MG63 (cell line): Measurements from ENCODE around the gene MYO5C. TPM values are rescaled to one million over a fixed set of nuclear protein-coding genes. Genes with fewer than 3 reads are reported as not detected.

Experiments used
- DNase-seq: peaks from one replicate; pipeline ENCODE4 v3.0.0-alpha.2; 2020
- H3K27me3 ChIP-seq: fragments of 250-450 bp; sonication (Bioruptor Pico); 2 replicates; pipeline ENCODE4 v1.5.1; 2020; ENCODE audit warnings: mild to moderate bottlenecking, moderate library complexity
- H3K36me3 ChIP-seq: fragments of 250-450 bp; sonication (Bioruptor Pico); 2 replicates; pipeline ENCODE4 v1.5.1; 2020; ENCODE audit warnings: mild to moderate bottlenecking, moderate library complexity
- H3K4me3 ChIP-seq: fragments of 250-450 bp; sonication (Bioruptor Pico); 2 replicates; pipeline ENCODE4 v1.5.1; 2020; ENCODE audit warnings: mild to moderate bottlenecking, moderate library complexity
- H3K9me3 ChIP-seq: fragments of 250-450 bp; sonication (Bioruptor Pico); 2 replicates; pipeline ENCODE4 v1.5.1; 2020; ENCODE audit warnings: mild to moderate bottlenecking, moderate library complexity
- total RNA-seq: library from RNA; depleted of rRNA; stranded (reverse); fragments of >200 nt; shearing (Covaris generic); gene quantifications from 2 replicates; pipeline ENCODE4 v1.2.3, GENCODE V29; 2014; ENCODE audit warnings: low replicate concordance; rRNA removed

The MYO5C gene, protein sequence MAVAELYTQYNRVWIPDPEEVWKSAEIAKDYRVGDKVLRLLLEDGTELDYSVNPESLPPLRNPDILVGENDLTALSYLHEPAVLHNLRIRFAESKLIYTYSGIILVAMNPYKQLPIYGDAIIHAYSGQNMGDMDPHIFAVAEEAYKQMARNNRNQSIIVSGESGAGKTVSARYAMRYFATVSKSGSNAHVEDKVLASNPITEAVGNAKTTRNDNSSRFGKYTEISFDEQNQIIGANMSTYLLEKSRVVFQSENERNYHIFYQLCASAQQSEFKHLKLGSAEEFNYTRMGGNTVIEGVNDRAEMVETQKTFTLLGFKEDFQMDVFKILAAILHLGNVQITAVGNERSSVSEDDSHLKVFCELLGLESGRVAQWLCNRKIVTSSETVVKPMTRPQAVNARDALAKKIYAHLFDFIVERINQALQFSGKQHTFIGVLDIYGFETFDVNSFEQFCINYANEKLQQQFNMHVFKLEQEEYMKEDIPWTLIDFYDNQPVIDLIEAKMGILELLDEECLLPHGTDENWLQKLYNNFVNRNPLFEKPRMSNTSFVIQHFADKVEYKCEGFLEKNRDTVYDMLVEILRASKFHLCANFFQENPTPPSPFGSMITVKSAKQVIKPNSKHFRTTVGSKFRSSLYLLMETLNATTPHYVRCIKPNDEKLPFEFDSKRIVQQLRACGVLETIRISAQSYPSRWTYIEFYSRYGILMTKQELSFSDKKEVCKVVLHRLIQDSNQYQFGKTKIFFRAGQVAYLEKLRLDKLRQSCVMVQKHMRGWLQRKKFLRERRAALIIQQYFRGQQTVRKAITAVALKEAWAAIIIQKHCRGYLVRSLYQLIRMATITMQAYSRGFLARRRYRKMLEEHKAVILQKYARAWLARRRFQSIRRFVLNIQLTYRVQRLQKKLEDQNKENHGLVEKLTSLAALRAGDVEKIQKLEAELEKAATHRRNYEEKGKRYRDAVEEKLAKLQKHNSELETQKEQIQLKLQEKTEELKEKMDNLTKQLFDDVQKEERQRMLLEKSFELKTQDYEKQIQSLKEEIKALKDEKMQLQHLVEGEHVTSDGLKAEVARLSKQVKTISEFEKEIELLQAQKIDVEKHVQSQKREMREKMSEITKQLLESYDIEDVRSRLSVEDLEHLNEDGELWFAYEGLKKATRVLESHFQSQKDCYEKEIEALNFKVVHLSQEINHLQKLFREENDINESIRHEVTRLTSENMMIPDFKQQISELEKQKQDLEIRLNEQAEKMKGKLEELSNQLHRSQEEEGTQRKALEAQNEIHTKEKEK (N-terminal part only)
- not detected in 2 replicates for total RNA-seq

DNA sequence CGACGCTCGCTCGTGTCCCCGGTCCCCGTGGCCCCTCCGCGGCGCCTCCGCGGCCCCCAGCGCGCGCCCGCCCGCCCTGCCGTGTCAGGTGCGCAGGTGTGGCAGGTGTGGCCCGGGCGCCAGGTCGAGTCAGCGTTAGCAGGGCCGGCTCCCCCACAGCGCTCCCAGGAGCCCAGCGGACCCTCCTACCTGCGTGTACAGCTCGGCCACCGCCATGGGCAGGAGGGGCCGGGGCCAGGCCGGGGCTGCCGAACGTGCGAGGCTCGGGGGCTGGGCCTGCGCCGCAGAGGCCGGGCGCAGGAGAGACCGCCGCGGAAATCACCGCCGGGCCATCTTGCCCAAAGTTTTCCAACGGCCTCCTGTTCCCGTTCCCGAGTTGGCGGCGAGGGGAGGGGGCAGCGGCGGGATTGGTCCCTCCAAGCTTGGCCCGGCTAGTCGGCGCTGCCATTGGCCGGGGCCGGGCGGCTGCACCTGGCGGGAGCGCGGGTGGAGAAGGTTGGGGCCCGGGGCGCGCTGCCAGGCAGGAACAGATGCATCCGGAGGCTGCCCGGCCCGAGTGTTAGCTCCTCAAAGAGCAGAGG is at the start of gene MYO5C:
Gene MYO5C (minus strand): TSS at position 384 of the 581 bp plus-strand sequence. CDS start 168 bp downstream, at position 216.
- DNase-seq, result peak; percentile 59
- Histone ChIP-seq H3K9me3 (no peaks in the 10 kb centered on the region), H3K4me3 (peak within 1 kb of the TSS; percentile 42), H3K27me3 (peaks cover 23% of the 10 kb centered on the region), H3K36me3 (no peaks in the 10 kb centered on the region)

DNA sequence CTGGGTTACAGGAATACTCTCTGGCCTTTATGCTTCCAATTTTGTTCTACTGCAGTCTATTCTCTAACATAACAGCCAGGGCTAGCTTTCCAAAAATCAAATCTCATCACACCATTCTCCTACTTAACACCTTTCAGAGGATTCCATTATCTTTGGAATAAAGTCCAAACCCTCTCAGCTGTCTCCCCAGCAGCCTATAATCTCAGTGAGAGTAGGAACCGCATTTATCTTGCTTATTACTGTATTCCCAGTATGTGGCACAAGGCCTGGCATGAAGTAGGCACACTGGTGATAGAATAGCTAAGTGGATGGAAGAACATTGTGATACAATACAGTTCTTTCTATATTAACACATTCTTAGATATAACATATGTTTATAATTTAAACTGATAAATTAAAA is 49.0 kb upstream of the MYO5C start:
- Histone ChIP-seq H3K27me3 (no peaks in the 10 kb centered on the region), H3K4me3 (no peak overlapping the region), H3K9me3 (no peaks in the 10 kb centered on the region), H3K36me3 (no peaks in the 10 kb centered on the region)
- no peak for DNase-seq

DNA sequence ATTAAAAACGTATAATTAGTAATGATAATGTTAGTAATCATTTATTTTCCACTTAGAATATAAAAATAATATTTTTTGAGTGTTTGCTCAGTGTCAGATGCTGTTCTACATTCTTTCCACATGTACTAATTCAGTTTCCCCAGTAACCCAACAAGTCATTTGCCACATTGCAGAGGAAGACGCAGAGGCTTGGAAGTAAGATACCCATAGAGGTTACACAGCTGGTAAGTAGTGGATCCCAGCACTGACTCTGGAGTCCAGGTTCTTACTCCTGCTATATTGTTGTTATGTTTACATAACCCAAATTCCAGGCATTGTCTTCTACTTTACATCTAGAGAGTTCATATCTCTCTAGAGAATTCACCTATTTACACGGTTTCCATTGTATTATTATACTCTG is 48.2 kb upstream of the MYO5C start:
- DNase-seq, result no peak
- Histone ChIP-seq H3K4me3 (no peak overlapping the region), H3K36me3 (no peaks in the 10 kb centered on the region), H3K9me3 (no peaks in the 10 kb centered on the region), H3K27me3 (no peaks in the 10 kb centered on the region)

DNA sequence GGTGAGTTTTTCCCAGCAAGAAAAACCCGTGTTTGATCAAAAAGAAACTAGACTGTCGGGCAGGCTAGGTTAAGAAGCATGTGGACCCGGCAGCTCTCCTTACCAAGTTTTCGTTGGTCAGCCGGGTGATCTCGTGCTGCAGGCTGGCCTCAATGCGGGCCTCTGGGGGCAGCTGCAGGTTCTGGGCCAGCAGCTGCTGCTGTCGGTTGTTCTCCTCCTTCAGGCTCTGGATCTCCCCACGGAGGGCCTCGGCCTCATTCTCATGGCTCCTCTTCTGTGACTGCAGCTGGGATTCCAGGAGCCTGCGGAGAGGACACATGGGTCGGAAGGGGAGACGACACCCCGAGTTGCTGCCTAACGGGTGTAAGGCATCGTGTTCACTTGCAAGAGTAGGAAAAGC is 44.5 kb upstream of the MYO5C start:
- no peak overlapping the region for H3K4me3 ChIP-seq
- H3K27me3 ChIP-seq, result no peaks in the 10 kb centered on the region
- DNase-seq, result no peak
- H3K36me3 ChIP-seq, result no peaks in the 10 kb centered on the region
- H3K9me3 ChIP-seq, result no peaks in the 10 kb centered on the region

DNA sequence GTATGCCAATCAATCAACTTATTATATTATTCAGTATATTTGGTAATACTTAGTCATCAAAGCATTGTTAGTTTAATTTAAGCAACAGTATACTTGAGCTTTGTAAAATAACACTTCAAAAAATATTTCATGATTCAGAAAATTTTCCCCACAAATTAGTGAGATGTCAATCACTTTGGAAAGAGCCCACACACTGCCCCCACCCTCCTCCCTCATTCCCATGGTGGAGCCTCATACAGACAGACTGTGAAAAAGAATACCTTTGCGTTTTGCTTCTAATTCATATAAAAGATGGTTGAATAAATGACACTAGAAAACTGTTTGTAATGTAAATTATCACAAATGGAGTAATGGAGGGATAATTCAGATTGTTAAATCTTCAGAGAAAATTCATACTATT is 43.3 kb upstream of the MYO5C start:
- Histone ChIP-seq H3K27me3 (no peaks in the 10 kb centered on the region), H3K4me3 (no peak overlapping the region), H3K36me3 (no peaks in the 10 kb centered on the region), H3K9me3 (no peaks in the 10 kb centered on the region)
- DNase-seq, result no peak

DNA sequence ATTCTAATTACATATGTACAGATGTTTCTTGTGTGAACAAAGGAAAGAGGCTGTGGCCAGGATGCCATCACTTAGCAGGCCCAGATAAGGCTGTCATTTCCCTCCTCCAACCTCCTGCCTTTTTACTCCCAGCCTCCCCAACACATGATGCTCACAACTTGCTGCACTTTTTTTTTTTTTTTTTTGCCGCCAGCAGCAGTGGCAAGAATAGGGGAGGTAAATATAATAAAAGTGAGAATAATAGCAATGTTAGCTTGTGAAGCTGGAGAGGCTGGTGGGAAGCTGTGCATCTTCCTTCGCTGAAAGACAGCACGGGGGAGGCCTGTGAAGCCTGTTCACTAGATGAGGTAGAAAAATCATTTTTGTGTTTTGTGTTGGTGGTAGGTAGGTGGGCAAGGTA is 42.5 kb upstream of the MYO5C start:
- no peaks in the 10 kb centered on the region for H3K36me3 ChIP-seq
- no peak for DNase-seq
- no peak overlapping the region for H3K4me3 ChIP-seq
- no peaks in the 10 kb centered on the region for H3K9me3 ChIP-seq
- H3K27me3 ChIP-seq, result no peaks in the 10 kb centered on the region

DNA sequence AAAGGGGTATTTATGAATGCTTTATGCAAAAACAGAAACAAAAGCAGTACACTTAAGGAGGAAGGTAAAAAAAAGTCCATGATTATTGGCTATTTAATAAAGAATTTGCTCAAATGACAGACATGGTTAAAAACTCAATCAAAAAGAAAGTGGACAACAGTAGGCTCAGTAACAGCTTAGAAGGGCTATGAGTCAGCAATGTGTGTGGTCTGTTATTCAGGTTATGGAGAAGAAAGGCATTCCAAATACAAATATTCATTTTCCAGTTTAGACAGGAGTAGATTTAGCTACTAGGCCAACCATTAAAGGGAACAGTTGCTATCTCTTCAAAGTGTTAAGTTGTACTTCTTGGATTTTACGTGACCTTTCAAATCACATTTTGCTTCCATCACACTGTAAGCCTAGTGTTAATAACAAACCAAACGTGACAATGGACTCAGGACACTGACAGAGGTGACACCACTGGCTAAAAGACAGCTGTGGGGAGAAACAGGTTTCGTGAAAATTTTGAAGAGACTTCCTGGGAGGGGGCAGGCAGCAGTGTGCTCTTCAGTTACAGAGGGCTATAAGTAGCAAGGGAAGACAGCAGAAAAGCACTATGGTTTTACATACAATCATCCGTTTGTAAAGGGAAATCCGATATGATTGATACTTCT is 41.7 kb upstream of the MYO5C start:
- no peak for DNase-seq
- no peaks in the 10 kb centered on the region for H3K27me3 ChIP-seq
- no peaks in the 10 kb centered on the region for H3K36me3 ChIP-seq
- H3K9me3 ChIP-seq, result no peaks in the 10 kb centered on the region
- H3K4me3 ChIP-seq, result no peak overlapping the region

DNA sequence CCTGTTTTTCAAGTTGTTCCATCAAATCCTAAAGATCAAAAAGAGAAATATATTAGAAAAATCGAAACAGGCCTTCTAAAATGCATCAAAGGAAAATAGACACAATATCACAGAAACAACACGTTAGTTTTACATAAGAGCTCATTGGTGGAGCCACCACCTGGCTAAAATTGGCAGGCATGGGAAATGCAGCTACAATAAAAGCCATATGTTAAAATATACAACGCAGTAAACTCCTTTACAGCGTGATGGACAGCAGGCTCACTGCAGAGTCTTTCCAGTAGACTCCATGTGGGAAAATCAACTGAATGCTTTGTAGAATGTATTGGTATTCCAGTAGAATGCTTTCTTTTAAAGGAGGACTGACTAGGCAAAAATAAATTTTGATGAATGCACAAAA is 40.9 kb upstream of the MYO5C start:
- H3K36me3 ChIP-seq, result no peaks in the 10 kb centered on the region
- DNase-seq, result no peak
- no peaks in the 10 kb centered on the region for H3K27me3 ChIP-seq
- no peak overlapping the region for H3K4me3 ChIP-seq
- no peaks in the 10 kb centered on the region for H3K9me3 ChIP-seq

DNA sequence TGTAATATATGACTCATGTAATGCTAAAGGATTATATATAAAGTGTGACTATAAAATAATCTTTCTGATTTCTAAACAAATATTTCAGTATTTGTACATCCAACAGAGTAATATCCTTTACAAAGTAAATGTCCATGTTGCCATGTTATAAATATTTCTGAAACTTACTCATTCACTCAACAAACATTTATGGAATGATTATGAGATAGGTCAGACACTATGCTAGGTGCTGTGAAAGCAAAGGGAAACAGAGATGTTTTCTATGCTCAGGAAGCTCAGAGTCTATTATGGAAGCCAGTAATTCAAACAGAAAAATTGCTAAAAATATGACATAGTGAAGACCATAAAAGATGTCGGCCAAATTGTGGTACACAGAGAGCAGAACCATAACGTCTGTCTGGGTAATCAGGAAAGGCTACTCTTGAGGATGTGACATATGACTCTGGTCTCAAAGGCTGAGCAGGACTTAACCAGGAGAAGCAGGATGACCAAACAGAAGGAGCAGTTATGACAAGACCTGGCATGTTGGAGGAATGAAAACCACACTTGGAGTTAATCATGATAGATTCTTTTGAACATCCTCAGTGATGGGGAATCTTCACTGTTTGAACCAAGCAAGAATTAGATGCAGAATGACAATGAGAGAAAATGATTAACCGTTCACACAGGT is 39.0 kb upstream of the MYO5C start:
- no peak for DNase-seq
- H3K4me3 ChIP-seq, result no peak overlapping the region
- H3K27me3 ChIP-seq, result no peaks in the 10 kb centered on the region

DNA sequence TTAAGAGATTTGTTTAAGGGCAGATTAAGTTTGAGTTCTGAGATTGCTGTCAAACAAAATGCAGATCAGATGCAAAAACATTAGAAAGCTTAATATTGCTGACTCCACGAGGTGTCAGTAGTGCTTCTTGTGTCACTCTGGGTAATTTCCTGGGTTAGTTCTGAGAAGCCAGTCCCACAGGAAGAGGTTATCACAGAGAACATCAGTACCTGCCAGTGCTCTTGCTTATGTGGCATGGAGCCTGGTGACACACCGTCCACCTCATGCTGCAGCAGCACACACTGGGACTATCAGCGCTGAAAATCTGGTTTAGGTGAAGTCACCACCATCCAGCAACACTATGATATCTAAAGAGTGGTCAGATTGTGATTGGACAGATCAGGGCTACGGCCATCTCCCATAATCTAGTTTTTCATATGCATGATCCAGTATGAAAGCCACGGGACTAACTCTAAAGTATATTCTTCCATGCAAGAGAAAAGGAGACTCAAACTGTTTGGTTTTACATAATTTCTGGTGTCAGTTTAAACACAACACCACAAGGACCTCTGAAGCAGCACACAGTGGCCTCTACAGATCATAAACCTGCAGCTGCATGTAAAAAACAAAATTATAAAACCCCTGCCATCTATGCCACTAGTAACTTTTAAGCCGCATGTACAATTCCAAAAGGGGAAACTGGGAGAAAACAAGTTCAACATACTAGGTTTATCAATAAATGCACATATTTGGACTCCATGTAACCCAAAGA is 36.1 kb upstream of the MYO5C start:
- Histone ChIP-seq H3K36me3 (no peaks in the 10 kb centered on the region), H3K9me3 (no peaks in the 10 kb centered on the region), H3K4me3 (no peak overlapping the region), H3K27me3 (no peaks in the 10 kb centered on the region)
- DNase-seq, result peak; percentile 19

More for the DNA sequence above, 39.0 kb upstream of the MYO5C start:
- H3K36me3 ChIP-seq, result no peaks in the 10 kb centered on the region
- H3K9me3 ChIP-seq, result no peaks in the 10 kb centered on the region

DNA sequence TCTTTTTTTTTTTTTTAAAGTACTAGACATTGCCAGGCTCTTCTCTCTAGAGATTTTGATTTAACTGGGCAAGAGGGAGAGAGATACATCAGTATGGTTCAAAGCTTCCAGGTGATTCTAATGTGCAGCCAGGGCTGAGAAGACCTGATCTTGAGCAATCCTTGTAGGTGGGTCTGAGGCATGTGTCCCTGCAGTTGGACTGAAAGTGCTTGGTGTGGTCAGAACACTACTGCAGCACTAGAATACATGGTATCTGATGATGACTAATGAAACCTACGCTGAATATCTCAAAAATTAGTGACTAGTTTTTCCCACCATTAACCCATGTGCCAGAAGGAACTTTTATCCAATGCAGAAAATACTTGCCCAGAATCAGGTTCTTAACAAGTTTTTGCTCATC is 34.4 kb upstream of the MYO5C start:
- DNase-seq, result no peak
- Histone ChIP-seq H3K9me3 (no peaks in the 10 kb centered on the region), H3K36me3 (no peaks in the 10 kb centered on the region), H3K4me3 (no peak overlapping the region), H3K27me3 (no peaks in the 10 kb centered on the region)

DNA sequence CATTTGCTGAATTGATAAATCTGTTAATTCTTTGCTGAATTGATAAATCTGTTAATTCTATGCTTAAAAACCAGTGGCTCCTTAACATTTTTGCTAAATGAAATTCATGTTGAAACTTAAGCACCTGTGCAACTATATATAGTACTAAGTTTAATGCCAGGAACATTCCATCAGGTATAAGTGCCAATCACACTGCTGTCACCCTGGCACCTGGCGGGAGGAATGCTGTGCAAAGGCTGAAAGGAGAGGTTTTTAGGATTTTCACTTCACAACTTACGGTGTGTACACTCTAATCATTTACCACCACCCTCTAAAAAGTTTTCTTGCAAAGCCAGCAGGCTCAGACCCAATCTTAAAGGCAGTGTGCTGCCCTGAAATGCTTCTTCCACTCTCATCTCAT is 33.5 kb upstream of the MYO5C start:
- H3K36me3 ChIP-seq, result no peaks in the 10 kb centered on the region
- H3K9me3 ChIP-seq, result no peaks in the 10 kb centered on the region
- DNase-seq, result no peak
- no peaks in the 10 kb centered on the region for H3K27me3 ChIP-seq
- H3K4me3 ChIP-seq, result no peak overlapping the region

DNA sequence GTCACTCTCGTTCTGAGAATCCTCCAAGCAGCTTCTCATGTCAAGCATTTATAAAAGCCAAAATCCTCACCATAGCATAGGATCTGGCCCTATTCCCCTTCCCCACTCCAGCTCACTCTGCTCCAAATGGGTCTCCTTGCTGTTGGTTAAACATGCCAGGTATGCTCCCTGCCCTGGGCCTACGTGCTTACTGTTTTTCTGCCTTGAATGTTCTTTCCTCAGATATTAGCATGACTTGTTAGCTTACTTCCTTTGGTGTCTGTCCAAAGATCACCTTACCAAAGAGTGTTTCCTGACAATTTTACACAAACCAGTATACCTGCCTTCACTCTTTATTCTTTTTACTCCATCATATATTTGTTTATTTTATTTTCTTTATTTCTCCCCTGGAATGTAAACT is 33.1 kb upstream of the MYO5C start:
- H3K4me3 ChIP-seq, result no peak overlapping the region
- no peaks in the 10 kb centered on the region for H3K9me3 ChIP-seq
- DNase-seq, result no peak
- no peaks in the 10 kb centered on the region for H3K27me3 ChIP-seq
- H3K36me3 ChIP-seq, result no peaks in the 10 kb centered on the region

DNA sequence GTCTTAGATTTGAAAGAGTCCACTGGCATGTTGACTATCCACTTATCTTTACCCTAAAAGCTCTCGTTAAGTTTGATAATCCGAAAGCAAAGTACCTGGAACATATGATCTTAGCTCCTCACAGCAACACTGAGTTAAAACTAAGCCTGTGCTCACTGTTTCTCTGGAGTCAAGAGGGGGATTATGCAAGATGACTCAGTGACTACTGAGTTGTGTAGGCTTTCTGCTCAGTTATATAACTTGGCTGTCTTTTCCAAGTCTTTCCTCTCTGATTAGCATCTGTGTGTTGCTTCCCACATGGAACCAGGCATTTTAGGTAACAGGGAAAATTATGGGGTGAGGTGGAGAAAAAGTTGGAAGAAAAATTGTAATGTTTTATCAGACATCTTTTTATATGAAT is 31.2 kb upstream of the MYO5C start:
- no peaks in the 10 kb centered on the region for H3K9me3 ChIP-seq
- no peak for DNase-seq
- no peaks in the 10 kb centered on the region for H3K27me3 ChIP-seq
- no peaks in the 10 kb centered on the region for H3K36me3 ChIP-seq
- H3K4me3 ChIP-seq, result no peak overlapping the region

DNA sequence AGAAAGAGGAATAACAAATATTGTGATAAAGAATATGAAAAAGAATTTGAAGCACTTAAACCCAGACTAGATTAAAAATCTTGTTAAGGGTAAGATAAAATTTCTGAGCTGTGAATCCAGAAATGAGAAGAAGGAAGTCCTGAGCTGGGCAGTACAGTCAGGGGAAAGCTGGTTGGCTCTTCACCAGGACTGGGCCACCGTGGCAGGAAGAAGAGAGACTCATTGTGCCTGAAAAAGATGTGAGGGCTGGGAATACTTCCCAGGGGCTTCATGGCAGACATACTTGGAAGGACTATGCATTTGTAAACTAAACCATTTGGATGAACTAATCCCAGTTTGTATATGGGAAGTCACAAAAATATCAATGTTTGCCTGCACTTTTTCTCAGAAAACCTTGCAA is 28.5 kb upstream of the MYO5C start:
- Histone ChIP-seq H3K27me3 (no peaks in the 10 kb centered on the region), H3K4me3 (no peak overlapping the region), H3K36me3 (no peaks in the 10 kb centered on the region), H3K9me3 (no peaks in the 10 kb centered on the region)
- DNase-seq, result no peak
